Esophagus mucosa (tissue), 1 donor: ENCODE results near the gene RAPGEF5. TPM values are rescaled to one million over a fixed set of nuclear protein-coding genes. Genes with fewer than 3 reads are reported as not detected.
A peak's percentile ranks its signal among the peaks of the same experiment; 100 is the strongest.

Experiments used
- ATAC-seq: fragments of 200-7000 bp; cut with Tn5 transposase; one replicate; pipeline ENCODE4 v1.9.1; 2020
- total RNA-seq: library from RNA; stranded (reverse); gene quantifications from one replicate; pipeline ENCODE4 v1.2.4, GENCODE V29; 2023
- donor health status: DM: yes; HTN: yes; CAD: no.

RAPGEF5 gene
- total RNA-seq, 1 donor from 2014 or later = 48.6 TPM

DNA sequence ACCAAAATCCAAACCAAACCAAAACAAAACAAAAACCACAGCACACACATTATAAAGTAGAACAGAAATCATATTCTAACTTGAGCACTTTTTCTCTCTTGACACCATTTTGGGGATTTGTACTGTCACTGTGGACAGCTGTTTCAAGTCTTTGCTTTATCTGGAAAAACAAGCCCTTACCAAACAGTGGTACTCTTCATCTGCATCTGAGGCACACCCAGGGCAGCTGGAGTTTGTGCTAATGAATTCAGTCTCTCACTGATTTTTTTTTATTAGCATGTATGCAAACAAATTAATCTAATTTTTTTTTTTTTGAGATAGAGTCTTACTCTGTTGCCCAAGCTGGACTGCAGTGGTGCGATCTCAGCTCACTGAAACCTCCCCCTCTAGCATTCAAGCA lies 171.4 kb downstream of the RAPGEF5 start:
- ATAC-seq = no peak

DNA sequence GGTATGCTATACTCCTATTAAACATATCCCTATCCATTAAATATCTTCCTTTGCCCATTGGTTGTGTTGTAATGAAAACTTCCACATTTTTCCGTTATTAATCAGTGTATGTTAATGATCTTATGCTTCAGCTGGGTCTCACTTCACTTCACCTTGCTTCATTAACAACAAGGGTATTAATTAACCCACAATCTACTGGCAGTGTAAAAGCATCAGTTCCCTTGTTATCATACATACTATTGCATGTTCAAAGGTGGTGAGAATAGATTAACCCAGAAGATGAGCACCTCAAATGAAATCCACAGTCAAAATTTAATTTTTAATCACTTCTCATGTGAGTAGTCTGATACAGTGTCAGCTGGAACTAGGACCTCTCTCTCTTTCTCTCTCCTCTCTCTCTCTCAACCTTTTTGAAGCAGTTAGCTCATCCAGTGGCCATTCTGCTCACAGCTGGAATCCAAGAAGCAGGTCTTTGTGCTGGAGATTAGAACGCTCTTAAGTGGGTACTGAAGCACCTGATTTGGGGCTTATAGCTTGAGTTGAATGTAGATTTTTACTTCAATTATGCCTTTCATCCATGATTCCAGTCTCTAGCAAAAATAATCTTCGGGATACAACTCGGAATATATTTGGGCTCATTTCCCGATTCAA lies 172.3 kb downstream of the RAPGEF5 start:
- no peak for ATAC-seq

DNA sequence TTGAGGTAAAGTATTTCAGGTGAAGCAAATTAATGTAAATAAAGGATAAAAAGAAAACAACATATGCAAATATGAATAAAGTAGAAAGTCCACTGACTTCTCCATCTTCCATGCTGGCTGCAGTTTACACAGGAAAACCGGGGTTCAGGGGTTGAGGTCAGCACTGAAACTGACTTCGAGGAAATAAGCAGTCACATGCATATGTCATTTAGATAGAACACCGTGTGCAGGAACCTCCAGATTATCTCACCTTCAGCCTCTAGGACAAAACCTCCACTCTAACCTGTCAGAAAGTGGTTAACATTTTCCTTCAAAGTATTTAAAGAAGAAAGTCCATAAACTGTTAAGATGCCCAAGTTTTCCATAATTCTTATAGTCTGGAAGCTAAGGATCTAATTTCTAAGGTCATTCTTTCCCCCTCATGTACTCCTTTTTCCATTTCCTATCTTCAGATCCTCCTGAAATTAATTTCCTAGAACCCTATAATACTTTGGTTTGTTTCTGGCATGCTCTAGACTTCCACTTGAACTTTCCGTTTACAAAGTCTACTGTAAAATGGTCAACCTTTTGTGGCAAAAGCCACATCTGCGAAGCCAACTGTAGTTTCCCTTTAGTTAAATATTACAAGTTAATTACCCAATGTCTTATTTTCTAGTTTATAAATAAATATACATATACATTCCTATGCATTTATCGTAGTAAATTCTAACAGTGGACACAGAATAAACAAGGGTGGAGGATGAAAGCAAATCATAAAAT lies 173.3 kb downstream of the RAPGEF5 start:
- no peak for ATAC-seq

DNA sequence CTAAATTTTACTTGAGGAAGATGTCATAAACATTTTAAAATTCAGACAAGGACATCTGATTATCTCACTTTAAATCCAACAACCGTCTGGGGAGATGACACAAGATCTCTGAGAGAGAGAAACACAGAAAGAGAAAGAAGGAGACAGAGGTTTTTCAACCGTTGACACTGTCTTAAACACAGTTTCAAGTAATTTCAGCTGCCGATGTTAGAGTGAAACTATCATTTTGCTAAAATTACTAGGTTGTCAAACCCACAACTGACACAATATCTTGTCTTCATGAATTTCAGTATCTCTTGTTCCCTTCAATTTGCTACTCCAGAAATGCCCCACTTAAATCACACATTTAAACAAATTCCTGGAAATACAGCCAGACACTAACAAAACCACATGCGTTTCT lies 174.8 kb downstream of the RAPGEF5 start:
- ATAC-seq = no peak

DNA sequence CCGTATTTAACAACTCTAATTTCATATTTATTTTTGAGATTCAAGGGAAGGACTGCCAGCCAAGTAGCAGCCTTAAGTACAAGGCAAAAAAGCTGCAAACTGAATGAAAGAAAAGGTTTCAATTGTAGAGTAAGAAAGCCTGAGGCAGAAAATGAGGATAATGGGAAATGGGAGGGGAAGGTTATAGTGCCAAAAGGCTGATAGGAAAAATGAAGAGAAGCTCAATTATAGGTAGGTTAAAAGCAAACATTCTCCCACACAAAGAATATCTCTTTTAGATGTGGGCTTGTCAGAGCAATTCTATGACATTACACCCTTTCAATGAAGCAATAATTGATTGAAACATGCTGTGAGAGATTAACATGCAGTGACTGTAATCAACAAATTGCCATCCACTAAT lies 175.3 kb downstream of the RAPGEF5 start:
- peak; percentile 39 for ATAC-seq

DNA sequence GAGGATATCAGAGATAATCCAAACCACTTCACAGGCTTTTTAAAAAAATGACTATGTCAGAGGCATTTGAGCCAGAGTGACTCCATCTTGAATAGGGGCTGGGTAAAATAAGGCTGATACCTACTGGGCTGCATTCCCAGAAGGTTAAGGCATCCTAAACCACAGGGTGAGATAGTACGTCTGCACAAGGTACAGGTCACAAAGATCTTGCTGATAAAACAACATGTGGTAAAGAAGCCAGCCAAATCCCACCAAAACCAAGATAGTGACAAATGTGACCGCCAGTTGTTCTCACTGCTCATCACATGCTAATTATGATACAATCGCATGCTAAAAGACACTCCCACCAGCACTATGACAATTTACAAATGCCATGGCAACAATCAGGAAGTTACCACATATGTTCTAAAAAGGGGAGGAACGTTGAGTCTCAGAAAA lies 177.5 kb downstream of the RAPGEF5 start:
- no peak for ATAC-seq

DNA sequence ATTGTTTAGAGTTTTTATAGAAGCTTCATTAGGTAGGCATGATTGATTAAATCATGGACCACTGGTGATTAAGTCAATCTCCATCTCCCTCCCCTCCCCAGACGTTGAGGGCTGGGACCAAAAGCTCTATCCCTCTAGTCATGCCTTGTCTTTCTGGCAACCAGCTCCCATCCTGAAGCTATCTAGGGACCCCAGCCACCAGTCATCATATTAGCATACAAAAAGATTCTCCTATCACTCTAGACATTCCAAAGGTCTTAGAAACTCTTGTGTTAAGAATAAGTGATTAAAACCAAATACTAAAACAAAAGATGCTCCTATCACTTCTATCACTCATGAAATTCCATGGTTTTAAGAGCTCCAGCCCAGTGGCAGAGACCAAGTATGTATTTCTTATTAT lies 178.2 kb downstream of the RAPGEF5 start:
- ATAC-seq = no peak

DNA sequence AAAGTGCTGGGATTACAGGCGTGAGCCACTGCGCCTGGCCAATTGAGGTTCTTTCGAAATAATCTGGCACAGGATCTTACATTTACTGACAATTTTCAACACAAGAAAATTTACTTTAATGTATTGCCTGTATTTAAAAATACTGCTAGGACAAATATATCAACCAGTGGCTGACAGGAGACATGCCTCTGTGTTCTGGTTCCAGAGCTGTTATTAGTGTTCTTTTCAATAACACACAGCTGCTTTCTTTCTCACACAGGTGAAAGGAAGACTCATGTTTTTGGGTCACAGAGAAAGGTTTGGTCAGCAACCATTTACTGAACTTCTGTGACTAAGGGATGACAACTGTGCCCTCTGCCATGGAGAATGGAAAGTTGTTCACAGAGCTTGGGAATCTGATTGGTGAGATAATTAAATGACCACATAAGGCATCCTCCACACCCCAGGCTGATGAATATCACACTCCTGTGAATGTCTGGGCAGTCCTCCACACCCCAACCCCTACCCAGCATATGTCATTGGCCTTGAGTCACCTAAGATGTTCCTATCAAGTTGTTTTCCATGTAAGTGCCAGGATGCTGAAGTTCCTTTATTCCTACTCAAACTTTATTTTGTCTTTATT lies 180.1 kb downstream of the RAPGEF5 start:
- peak; percentile 77 for ATAC-seq

DNA sequence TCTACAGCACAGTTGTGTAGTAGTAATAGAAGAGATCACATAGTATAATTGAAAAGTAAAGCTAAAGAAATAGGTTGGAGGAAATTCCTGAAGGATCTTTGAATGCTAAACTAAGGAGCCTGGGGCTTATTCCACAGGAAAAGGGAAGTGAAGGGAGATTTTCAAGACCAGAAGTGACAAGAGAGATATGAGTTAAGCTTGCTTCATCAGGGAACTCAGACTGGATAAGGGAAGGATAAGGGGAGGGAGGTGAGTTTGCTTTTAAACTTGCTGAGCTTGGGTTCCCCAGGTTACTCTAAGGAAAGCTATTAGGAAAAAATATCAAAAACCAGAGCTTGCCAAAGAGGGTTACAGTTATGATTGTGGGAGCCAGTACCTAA lies 182.4 kb downstream of the RAPGEF5 start:
- no peak for ATAC-seq

DNA sequence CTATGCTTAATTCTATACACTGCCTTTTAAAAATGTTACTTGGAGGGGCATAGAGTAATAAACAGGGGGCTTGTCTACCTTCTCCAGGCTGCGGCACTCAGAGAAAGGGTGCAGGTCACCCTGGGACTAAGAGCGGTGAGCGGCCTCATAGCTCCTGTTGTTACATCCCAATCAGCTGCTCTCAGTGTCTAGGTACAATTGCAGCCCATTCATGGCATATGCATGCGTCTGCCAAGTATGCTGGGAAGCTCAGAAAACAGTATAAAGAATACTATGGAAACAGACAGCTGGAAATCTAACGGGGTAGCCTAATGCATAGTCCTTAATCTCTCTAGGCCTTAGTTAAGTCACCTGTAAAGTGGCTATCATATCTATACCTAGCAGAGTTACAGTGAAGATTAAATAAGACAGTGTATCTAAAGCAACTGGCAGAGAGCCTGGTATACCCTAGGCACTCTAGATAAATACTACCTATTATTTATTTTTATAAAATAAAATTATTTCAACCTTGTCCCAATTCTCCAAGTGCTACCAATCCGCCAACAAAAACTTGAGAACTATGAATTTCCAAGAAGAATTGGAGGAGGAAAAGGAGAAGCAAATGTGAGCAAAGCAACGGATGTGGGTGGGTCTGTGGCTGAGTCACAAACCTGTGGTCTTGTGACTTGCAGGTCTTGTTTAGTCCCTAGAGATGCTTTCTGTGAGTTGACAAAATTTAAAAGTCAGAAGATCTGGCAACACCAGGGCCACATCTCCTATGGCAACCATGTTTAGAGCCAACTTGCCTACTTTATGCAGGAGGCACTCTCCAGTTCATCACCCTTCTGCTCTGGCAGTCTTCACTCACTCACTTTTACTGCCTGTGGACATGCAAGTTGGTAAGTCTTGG lies 183.0 kb downstream of the RAPGEF5 start:
- peak; percentile 78 for ATAC-seq

DNA sequence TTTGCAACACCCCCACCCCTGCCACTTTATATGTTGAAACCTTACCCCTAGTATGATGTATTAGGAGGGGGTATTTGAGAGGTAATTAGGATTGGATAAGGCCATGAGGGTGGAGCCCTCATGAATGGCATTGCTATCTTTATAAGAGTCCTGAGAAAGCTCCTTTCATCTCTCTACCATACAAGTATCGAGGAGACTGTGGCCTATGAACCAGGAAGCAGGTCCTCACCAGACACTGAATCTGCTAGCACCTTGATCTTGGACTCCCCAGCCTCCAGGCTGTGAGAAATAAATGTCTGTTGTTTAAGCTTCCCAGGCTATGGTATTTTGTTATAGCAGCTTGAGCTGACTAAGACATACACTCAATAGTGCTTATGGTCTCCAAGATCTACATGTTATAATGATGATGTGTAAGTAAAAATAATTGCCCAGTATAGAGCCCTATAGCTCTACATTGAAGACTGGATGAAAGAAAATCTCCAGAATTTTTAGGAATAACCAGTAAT lies 188.8 kb downstream of the RAPGEF5 start:
- ATAC-seq = no peak

DNA sequence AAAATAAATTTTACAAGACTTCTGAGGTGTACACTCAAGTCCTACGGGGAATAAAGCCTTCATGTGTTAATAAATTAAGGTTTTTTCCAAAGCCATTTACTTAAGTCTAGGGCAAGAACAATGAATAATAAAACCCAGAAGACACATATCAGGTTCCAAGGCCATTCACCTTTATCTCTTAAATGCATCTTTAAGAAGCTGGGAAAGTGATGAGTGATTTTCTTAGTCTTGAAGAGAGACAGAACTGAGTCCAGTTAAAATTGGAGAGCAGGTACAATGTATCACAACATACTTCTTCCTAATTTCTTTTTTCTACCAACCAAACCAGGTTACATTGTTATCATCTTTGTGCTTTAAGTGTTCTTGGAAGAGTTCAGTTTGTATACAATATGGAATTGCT lies 189.5 kb downstream of the RAPGEF5 start:
- no peak for ATAC-seq

DNA sequence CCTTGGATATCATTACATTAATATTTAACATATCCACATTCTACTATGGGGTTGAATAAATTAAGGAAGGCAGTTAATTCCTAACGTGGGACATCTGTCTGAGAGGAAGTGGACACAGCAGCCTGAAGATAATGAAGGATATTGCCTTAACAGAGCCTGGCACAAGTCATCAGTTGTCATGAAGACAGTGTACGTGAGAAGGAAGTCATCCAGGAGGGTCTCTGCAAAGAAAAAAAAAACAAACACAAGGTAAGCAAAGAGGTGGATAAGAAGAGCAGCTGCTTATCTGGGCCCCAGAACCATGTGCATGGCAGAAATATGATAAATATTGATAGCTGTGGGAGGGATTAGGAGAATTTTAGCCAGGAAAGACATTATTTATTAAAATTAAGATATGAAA lies 190.0 kb downstream of the RAPGEF5 start:
- ATAC-seq = no peak

DNA sequence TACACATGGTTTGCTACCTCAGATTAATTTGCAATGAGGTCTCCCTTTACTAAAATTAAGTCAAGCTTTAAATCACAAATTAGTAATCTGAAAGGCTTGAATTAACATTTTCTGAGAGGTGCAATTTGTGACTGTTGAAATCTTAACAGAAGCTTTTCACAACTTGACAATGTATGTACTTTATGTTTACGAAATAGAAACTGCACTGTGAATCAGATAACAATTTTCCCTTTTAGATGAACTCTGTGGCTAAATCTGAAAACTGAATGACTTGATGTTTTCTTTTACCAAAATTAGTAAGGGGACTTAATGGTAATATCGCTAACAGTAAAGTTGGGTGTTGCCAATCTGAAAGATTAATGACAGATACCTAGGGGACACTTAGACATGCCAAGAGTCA lies 197.6 kb downstream of the RAPGEF5 start:
- no peak for ATAC-seq

DNA sequence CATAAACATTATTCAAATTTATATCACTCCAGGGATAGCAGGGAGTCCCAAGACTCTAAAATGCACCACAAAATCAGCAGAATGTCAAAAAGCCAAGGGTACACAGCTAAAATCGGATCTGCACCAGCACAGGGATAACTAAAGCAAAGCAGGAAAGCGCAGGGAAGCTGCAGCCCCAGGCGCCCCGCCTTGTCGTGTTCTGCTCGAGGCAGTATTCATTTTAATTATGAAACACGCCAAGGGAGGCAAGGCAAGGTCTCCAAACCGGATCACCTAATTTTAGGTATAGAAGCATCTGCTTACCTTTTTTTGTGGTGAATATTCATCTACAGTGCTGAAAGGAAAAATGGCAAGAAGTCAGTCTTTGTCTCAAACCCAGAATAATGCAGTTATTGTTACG lies 199.4 kb downstream of the RAPGEF5 start:
- no peak for ATAC-seq

DNA sequence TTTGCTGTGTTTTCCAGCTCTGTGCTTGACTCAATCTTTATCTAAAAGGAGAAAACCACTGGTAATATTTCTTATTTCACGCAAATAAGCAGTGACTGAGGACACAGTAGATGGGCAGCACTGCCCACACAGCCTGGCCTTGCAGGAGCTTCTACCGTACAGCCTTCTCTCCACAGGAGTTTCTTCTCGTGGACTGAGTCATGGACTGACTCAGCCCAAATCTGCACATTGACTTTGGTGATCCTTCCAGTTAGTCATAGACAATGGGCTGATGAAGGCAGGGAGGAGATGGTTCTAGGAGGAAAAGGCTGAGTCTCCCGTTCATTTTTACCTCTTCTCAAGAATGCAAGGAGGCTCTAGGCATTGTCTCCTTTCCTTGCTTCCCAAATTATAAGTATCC lies 200.7 kb downstream of the RAPGEF5 start:
- peak; percentile 95 for ATAC-seq

DNA sequence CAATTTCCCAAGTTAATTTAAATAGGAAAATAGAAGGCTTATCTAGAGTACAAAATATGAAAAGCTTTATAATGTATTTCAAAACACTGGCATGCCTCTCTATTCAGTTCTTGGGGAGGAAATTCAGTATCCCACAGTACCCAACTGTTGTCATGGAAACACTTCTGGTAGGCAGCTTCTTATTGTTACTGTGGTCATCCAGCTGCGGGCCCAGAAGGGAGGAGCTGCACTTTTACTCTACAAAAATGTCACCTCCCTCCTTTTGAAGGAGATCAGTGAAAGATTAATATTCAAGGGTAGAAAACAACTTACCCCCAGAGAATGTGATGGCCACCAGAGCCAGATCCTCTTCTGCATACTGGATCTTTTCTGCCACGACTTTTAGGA lies 202.8 kb downstream of the RAPGEF5 start:
- ATAC-seq = no peak

DNA sequence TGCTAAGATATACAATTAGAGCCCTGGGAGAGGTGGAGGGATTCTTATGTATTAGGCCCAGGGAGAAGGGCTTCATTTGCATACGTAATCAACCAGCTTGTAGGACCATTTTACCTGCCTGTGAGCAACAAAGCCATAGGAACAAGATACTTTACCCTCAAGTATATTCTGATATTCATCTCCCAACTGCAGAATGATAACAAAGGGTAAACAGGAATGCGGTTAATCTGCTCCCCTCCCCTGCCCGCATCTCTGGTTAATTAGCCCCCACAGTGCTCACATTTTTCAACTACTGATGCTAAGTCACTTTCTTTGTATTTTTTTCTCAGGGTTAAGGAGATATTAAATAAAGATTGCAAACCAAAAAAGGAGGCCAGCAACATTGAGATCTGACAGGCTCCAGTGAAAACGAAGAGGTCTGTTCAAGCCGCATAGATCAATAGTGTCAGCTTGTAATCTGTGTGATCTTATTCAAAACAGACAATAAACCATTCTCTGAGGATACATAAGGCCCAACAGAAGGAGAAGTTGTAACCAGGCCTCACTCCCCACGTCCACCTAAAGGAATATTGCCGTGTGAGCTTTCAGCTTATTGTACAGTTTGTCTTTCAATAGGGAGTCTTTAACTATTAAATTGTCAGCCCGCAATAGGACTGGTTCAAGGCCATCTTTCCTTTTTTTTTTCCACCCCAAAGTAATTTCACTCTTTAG lies 203.4 kb downstream of the RAPGEF5 start:
- ATAC-seq = no peak

DNA sequence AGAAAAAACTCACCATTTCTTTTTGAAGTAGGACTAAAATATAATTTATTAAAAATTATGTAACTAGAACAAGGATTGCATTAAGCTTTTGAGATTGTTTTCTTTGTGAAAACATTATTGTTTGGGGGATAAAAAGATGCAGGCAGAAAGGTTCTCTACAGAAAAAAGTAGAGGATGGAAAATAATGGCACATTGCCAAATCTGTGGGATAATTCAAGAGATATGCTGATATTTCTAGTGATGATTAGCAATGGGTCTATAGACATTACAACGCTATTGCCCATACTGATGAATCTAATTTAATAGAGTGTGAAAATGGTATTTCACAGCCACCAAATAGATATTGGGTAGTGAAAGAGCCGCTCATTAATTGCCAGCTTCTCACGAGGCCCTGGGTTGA lies 204.3 kb downstream of the RAPGEF5 start:
- ATAC-seq = no peak

DNA sequence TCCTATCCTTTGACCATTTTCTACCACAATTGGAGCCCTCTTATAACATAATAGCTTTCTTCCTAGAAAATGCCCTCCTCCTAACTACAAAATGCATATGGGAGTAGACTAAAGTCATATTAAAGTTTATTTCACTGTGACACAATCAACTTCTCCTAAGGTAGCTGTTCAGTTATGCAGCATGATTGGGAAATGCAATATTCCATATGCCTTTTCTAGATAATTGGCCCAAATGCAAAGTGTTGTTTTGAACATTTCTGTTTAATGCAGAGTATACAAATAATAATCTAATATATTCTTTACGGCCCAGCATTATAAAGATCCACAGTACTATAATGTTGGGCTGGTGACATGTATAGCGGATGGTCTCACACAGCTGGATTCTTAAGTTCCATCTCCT lies 205.1 kb downstream of the RAPGEF5 start:
- ATAC-seq = no peak

DNA sequence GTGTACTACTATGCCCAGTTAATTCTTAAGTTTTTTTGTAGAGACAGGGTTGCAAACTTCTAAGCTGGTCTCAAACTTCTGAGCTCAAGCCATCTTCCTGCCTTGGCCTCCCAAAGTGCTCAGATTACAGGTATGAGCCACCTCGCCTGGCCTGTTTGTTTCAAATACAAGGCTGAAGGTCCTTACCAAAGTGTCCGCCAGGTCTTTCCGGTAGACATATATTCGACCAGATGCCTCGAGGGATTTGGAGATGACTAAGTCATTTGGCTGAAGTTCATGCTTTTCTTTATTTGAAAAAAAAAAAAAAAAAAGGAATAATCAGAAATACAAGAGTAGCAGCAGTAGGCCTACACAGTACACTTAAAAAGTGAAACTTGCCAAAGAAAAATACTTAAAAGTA lies 206.7 kb downstream of the RAPGEF5 start:
- peak; percentile 48 for ATAC-seq

DNA sequence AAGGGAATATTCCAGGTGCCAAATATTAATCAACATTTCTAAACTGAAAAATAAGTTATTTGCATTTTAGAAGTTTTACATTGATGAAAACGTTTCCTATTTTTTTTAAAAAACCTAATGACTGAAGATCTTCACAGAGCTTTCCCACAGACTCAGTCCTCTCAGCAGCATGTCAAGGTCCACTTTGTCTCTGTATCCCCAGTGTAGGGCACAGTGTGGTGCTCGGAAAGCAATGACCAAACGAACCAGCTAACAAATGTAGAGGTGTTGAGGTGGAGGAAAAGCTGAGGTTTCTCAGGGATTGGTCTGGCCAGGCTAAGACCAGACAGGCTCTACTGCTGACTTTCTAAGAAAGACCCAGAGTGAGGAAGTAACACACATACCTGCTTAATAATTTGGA lies 209.1 kb downstream of the RAPGEF5 start:
- no peak for ATAC-seq
